H1 (cell line): ENCODE results near the gene BRPF3. TPM values are rescaled to one million over a fixed set of nuclear protein-coding genes. Genes with fewer than 3 reads are reported as not detected.

Experiments
- CTCF ChIA-PET: fragments of 300-600 bp; sonication (Branson Sonifier 250); formaldehyde crosslinking; loops from one replicate; lab custom pipeline; 2021; ENCODE audit not compliant: partially characterized antibody; lab: Charles Lee
- POLR2A ChIA-PET: fragments of 300-600 bp; sonication (Branson Sonifier 250); formaldehyde crosslinking; loops from one replicate; lab custom pipeline; 2021; ENCODE audit warnings: inconsistent platforms; ENCODE audit not compliant: partially characterized antibody; lab: Charles Lee
- DNase-seq, 2 experiments: peaks; one replicate each; pipeline versions ENCODE4 v3.0.0 to v3.0.0-alpha.2; 2010 to 2022; ENCODE audit warnings: low spot score in 2 of 2, low read depth in 1 of 2, mixed read lengths in 1 of 2
- FAIRE-seq: peaks from 2 replicates; lab custom pipeline; 2011; peaks lifted over from hg19 to GRCh38; lab: Jason Lieb, UNC
- H2AFZ ChIP-seq: 2 replicates; pipeline ENCODE4 v1.8.1; 2012; ENCODE audit warnings: low read length, inconsistent platforms
- H2AK5ac ChIP-seq: 2 replicates; pipeline ENCODE4 v1.6.1; 2013; ENCODE audit warnings: low read depth, low read length
- H2BK120ac ChIP-seq: replicated peaks from 2 replicates; pipeline ENCODE3; 2013; ENCODE audit warnings: low read depth, low read length, inconsistent platforms
- H2BK12ac ChIP-seq: 2 replicates; pipeline ENCODE4 v1.6.1; 2013; ENCODE audit warnings: low read depth, low read length
- H2BK15ac ChIP-seq: 2 replicates; pipeline ENCODE4 v1.6.1; 2013; ENCODE audit warnings: low read length
- H2BK20ac ChIP-seq: 2 replicates; pipeline ENCODE4 v1.6.1; 2013; ENCODE audit warnings: low read length
- H2BK5ac ChIP-seq: 2 replicates; pipeline ENCODE4 v1.6.1; 2013; ENCODE audit warnings: low read depth, low read length
- H3K14ac ChIP-seq: 2 replicates; pipeline ENCODE4 v1.6.1; 2013; ENCODE audit warnings: inconsistent platforms; ENCODE audit not compliant: insufficient read length
- H3K18ac ChIP-seq: 2 replicates; pipeline ENCODE4 v1.6.1; 2013; ENCODE audit warnings: low read length; ENCODE audit errors: extremely low read depth
- H3K23ac ChIP-seq: 2 replicates; pipeline ENCODE4 v1.6.1; 2013; ENCODE audit warnings: inconsistent platforms; ENCODE audit not compliant: insufficient read length
- H3K23me2 ChIP-seq: 2 replicates; pipeline ENCODE4 v1.6.1; 2013; ENCODE audit warnings: low read depth, low read length
- H3K27ac ChIP-seq: 2 replicates; pipeline ENCODE4 v1.6.1; 2011; ENCODE audit warnings: low read depth, low read length, inconsistent platforms
- H3K27me3 ChIP-seq, 4 experiments: replicated peaks in 1 of 4; 1 replicate in 1 of 4; 2 replicates in 3 of 4; pipeline versions ENCODE4 v1.6.1 to v1.8.1; 2011 to 2013; ENCODE audit warnings: low read length in 3 of 4, mild to moderate bottlenecking in 3 of 4, inconsistent platforms in 2 of 4, mixed read lengths in 2 of 4, moderate library complexity in 1 of 4; ENCODE audit not compliant: control insufficient read depth in 3 of 4, insufficient read depth in 3 of 4; ENCODE audit errors: extremely low read depth in 1 of 4
- H3K36me3 ChIP-seq, 4 experiments: 2 replicates each; pipeline versions ENCODE4 v1.6.1 to v1.8.1; 2011 to 2013; ENCODE audit warnings: mild to moderate bottlenecking in 4 of 4, low read length in 3 of 4, moderate library complexity in 2 of 4, control low read depth in 1 of 4, inconsistent platforms in 1 of 4; ENCODE audit not compliant: insufficient read depth in 4 of 4, control insufficient read depth in 2 of 4
- H3K4ac ChIP-seq: replicated peaks from 2 replicates; pipeline ENCODE3; 2013; ENCODE audit warnings: low read length, low read depth, mixed read lengths, inconsistent platforms; ENCODE audit not compliant: insufficient read length
- H3K4me1 ChIP-seq, 4 experiments: replicated peaks in 1 of 4; 1 replicate in 1 of 4; 2 replicates in 3 of 4; pipeline versions ENCODE4 v1.6.1 to v1.8.1; 2011 to 2013; ENCODE audit warnings: low read length in 3 of 4, inconsistent platforms in 2 of 4, mixed read lengths in 1 of 4; ENCODE audit not compliant: insufficient read depth in 4 of 4, control insufficient read depth in 3 of 4
- H3K4me2 ChIP-seq, 2 experiments: 2 replicates each; pipeline versions ENCODE4 v1.6.1 to v1.8.1; 2011 to 2013; ENCODE audit warnings: low read depth in 2 of 2, low read length in 2 of 2, control low read depth in 1 of 2, inconsistent platforms in 1 of 2, mild to moderate bottlenecking in 1 of 2; ENCODE audit not compliant: insufficient read depth in 1 of 2
- H3K4me3 ChIP-seq, 4 experiments: fragments of 200-600, 300-600 bp in 1 of 4; sonication (generic), shearing (Covaris generic), sonication (Bioruptor Twin) in 1 of 4; 2 replicates each; pipeline versions ENCODE4 v1.5.1 to v1.8.1; 2011 to 2016; ENCODE audit warnings: low read length in 4 of 4, low read depth in 3 of 4, control low read depth in 2 of 4, inconsistent platforms in 2 of 4, mild to moderate bottlenecking in 2 of 4, mixed read lengths in 1 of 4, moderate library complexity in 1 of 4; ENCODE audit not compliant: insufficient read depth in 2 of 4; ENCODE audit errors: extremely low read depth in 1 of 4
- H3K56ac ChIP-seq: replicated peaks from 2 replicates; pipeline ENCODE3; 2013; ENCODE audit warnings: low read depth, mild to moderate bottlenecking, mixed read lengths, low read length, inconsistent platforms; ENCODE audit not compliant: insufficient read length
- H3K79me1 ChIP-seq: 2 replicates; pipeline ENCODE4 v1.6.1; 2013; ENCODE audit warnings: low read depth, low read length, control low read depth
- H3K79me2 ChIP-seq, 2 experiments: 2 replicates each; pipeline versions ENCODE4 v1.6.1 to v1.8.1; 2012 to 2013; ENCODE audit warnings: low read length in 2 of 2, mild to moderate bottlenecking in 2 of 2, inconsistent platforms in 1 of 2; ENCODE audit not compliant: insufficient read depth in 2 of 2, control insufficient read depth in 1 of 2
- H3K9ac ChIP-seq, 4 experiments: replicated peaks in 1 of 4; 1 replicate in 1 of 4; 2 replicates in 3 of 4; pipeline versions ENCODE4 v1.6.1 to v1.8.1; 2011 to 2013; ENCODE audit warnings: low read depth in 3 of 4, low read length in 3 of 4, control low read depth in 2 of 4, mild to moderate bottlenecking in 2 of 4, moderate library complexity in 2 of 4, inconsistent platforms in 1 of 4; ENCODE audit errors: extremely low read depth in 1 of 4
- H3K9me3 ChIP-seq, 2 experiments: 2 replicates each; pipeline versions ENCODE4 v1.6.1 to v1.8.1; 2012 to 2013; ENCODE audit warnings: mild to moderate bottlenecking in 2 of 2, moderate library complexity in 2 of 2, control low read depth in 1 of 2, inconsistent platforms in 1 of 2, low read depth in 1 of 2, low read length in 1 of 2, mixed read lengths in 1 of 2; ENCODE audit not compliant: insufficient read depth in 2 of 2
- H4K20me1 ChIP-seq, 2 experiments: replicated peaks in 1 of 2; 2 replicates each; pipeline versions ENCODE3 to v1.8.1; 2011 to 2013; ENCODE audit warnings: inconsistent platforms in 2 of 2, low read length in 2 of 2, mild to moderate bottlenecking in 1 of 2; ENCODE audit not compliant: insufficient read depth in 2 of 2, control insufficient read depth in 1 of 2
- H4K5ac ChIP-seq: 2 replicates; pipeline ENCODE4 v1.6.1; 2013; ENCODE audit warnings: low read length, low read depth, mixed read lengths, inconsistent platforms; ENCODE audit not compliant: insufficient read length
- H4K8ac ChIP-seq: 2 replicates; pipeline ENCODE4 v1.8.0; 2013; ENCODE audit warnings: mild to moderate bottlenecking, moderate library complexity, low read length, inconsistent platforms; ENCODE audit not compliant: insufficient read depth; ENCODE audit errors: extremely low read depth
- H4K91ac ChIP-seq: replicated peaks from 2 replicates; pipeline ENCODE3; 2013; ENCODE audit warnings: low read length, mixed read lengths, inconsistent platforms; ENCODE audit not compliant: insufficient read length
- EZH2 ChIP-seq: fragments of 200-600 bp; sonication (generic); IDR thresholded peaks from 2 replicates; pipeline ENCODE4 v1.7.1; 2012; ENCODE audit warnings: low read depth, mild to moderate bottlenecking, moderate library complexity, low read length, inconsistent platforms; ENCODE audit not compliant: severe bottlenecking
- POLR2AphosphoS5 ChIP-seq: IDR thresholded peaks from 2 replicates; pipeline ENCODE4 v1.6.1; 2011; ENCODE audit warnings: low read depth, low read length
- RXRA ChIP-seq: IDR thresholded peaks from 2 replicates; pipeline ENCODE4 v1.6.1; 2011; ENCODE audit warnings: low read depth, mild to moderate bottlenecking, low read length, moderate library complexity; ENCODE audit not compliant: insufficient read depth
- TBP ChIP-seq: IDR thresholded peaks from 2 replicates; pipeline ENCODE4 v1.6.1; 2011; ENCODE audit warnings: low read depth, low read length, improper control_type of control experiment
- YY1 ChIP-seq: IDR thresholded peaks from 2 replicates; pipeline ENCODE4 v1.6.1; 2011; ENCODE audit warnings: low read depth, mild to moderate bottlenecking, low read length
- WGBS, 2 experiments: shearing (Covaris generic) in 1 of 2; methylation state at CpG; one replicate each; pipeline versions ENCODE4 v1.1.6 to v1.1.7; 2013 to 2015; ENCODE audit warnings: low lambda C conversion rate in 2 of 2, mixed read lengths in 2 of 2, inconsistent platforms in 1 of 2, low coverage in 1 of 2, missing lambda C conversion rate in 1 of 2; ENCODE audit not compliant: insufficient replicate concordance in 2 of 2, insufficient coverage in 1 of 2, insufficient read length in 1 of 2; ENCODE audit errors: extremely low coverage in 1 of 2, missing lambda C conversion rate in 1 of 2; 5-methylcytosine and 5-hydroxymethylcytosine counted together
- polyA plus RNA-seq, 7 experiments: library from polyadenylated mRNA; depleted of rRNA in 3 of 7; stranded (reverse) in 5 of 7; unstranded in 2 of 7; fragments of >200 nt in 5 of 7; fragments of 200-250 nt in 2 of 7; gene quantifications; 1 replicate in 5 of 7; 2 replicates in 1 of 7; 4 replicates in 1 of 7; pipeline versions ENCODE4 v1.2.1 to v1.2.3, GENCODE V29; 2011 to 2013; ENCODE audit warnings: missing spikeins in 2 of 7, mixed read lengths in 2 of 7
- total RNA-seq: library from RNA; stranded (reverse); fragmentation: NEBNext Ultra II Directional; extraction: Animal tissue kit (Norgen Biotek cat#: 25700); gene quantifications from 2 replicates; pipeline ENCODE4 v1.2.1, GENCODE V29; 2021
- TF ChIP-seq, protein P1 (sequence below): IDR thresholded peaks from 2 replicates; pipeline ENCODE4 v1.6.1; 2012; ENCODE audit warnings: inconsistent platforms

BRPF3 gene
- total and polyA plus RNA-seq, 2 of the 8 experiments (the other 6 are each of a cell fraction or from before 2014, with no cell fraction given): 26.0 to 37.5 TPM

DNA sequence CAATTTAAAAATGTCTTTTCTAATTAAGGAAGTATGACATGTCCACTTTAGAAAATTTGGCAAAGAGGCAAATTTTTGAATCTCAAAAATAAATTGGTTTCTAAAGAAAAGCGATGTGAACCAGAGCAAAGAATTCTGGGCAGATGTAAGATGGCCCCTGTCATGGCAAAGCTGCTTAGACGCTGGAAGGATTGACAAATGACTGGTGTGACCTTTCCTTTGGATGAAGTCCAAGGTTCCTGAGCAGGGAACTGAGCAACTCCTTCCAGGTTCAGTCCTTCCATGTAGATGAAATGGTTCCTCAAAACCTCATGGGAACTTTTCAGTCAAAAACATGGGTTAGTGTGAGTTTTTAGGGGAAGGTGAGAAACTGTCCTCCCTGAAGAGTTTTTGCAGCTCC, 25.1 kb downstream of the BRPF3 start:
- no peak for TF ChIP-seq RXRA
- TF ChIP-seq TBP: no peak
- TF ChIP-seq EZH2: no peak
- no peak for TF ChIP-seq YY1
- TF ChIP-seq POLR2AphosphoS5: no peak
- TF ChIP-seq, protein P1, sequence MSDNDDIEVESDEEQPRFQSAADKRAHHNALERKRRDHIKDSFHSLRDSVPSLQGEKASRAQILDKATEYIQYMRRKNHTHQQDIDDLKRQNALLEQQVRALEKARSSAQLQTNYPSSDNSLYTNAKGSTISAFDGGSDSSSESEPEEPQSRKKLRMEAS: no peak
- no peaks in the 10 kb centered on the region for H3K23me2 ChIP-seq
- no peak overlapping the region for H4K8ac ChIP-seq
- no peak overlapping the region for H4K5ac ChIP-seq
- H3K4me2 ChIP-seq: no peak overlapping the region
- H2BK120ac ChIP-seq: no peak overlapping the region
- peaks cover 3% of the 10 kb centered on the region; the same call in 1 of the 2 replicates for H3K79me1 ChIP-seq
- no peak overlapping the region for H4K91ac ChIP-seq
- ChIA-PET CTCF (interaction anchor here (1.5 kb wide), 2 partner anchors 9 to 23 kb away, joined by 3 to 4 read pairs; no protein-coding TSS in a partner anchor), POLR2A (interaction anchor here (0.9 kb wide), 1 partner anchor 24 kb away, joined by 3 read pairs; no protein-coding TSS in a partner anchor)
- no peak overlapping the region for H3K14ac ChIP-seq
- no peaks in the 10 kb centered on the region for H3K27me3 ChIP-seq
- H3K79me2 ChIP-seq: no peaks in the 10 kb centered on the region
- H2BK20ac ChIP-seq: no peak overlapping the region
- no peak overlapping the region for H2BK15ac ChIP-seq
- no peak overlapping the region for H3K18ac ChIP-seq
- no peak overlapping the region for H3K4ac ChIP-seq
- H4K20me1 ChIP-seq: peaks cover 0 to 2% of the 10 kb centered on the region in 2 experiments
- H2AFZ ChIP-seq: no peak overlapping the region
- no peak overlapping the region for H3K4me3 ChIP-seq
- no peak overlapping the region for H3K9ac ChIP-seq
- no peak overlapping the region for H3K27ac ChIP-seq
- H3K9me3 ChIP-seq: no peaks in the 10 kb centered on the region
- no peak overlapping the region for H3K23ac ChIP-seq
- H3K4me1 ChIP-seq: no peaks in the 10 kb centered on the region
- no peak for DNase-seq
- no peak overlapping the region for H2BK5ac ChIP-seq
- 89% methylated on average over 2 of the region's 2 CpGs; no CpG with 5 or more reads in 1 of the 2 experiments for WGBS, 2 experiments
- H3K56ac ChIP-seq: no peak overlapping the region
- H2BK12ac ChIP-seq: no peak overlapping the region
- H2AK5ac ChIP-seq: no peak overlapping the region
- no peak for FAIRE-seq
- H3K36me3 ChIP-seq: peaks cover 11 to 75% (median 43%) of the 10 kb centered on the region in 4 experiments
